ENCODE measurements around the gene PLA2G3.
A peak's percentile ranks its signal among the peaks of the same experiment; 100 is the strongest.
"Not testable (repeated sequence)": the region's sequence is repeated elsewhere in the genome, so short reads cannot be mapped to it uniquely, and the experiment has no call there.

PLA2G3 gene

GRCh38 chr22:31098632-31099110, 41.6 kb downstream of the PLA2G3 start:
- DNase-seq: no peak

- no peak for DNase-seq
Observed at GRCh38 chr22:31097941-31098631, 42.2 kb downstream of the PLA2G3 start.

- not testable (repeated sequence) for DNase-seq
Observed at GRCh38 chr22:31097539-31097938, 42.8 kb downstream of the PLA2G3 start.

GRCh38 chr22:31096657-31097279, 43.5 kb downstream of the PLA2G3 start:
- DNase-seq: no peak

GRCh38 chr22:31095637-31096249, 44.6 kb downstream of the PLA2G3 start:
- no peak for DNase-seq

GRCh38 chr22:31094741-31095140, 45.6 kb downstream of the PLA2G3 start:
- DNase-seq: no peak

- DNase-seq: no peak
Observed at GRCh38 chr22:31094021-31094551, 46.2 kb downstream of the PLA2G3 start.

- no peak for DNase-seq
Observed at GRCh38 chr22:31093086-31093850, 47.0 kb downstream of the PLA2G3 start.

- DNase-seq: no peak
Observed at GRCh38 chr22:31092161-31092560, 48.1 kb downstream of the PLA2G3 start.

GRCh38 chr22:31091106-31091975, 49.0 kb downstream of the PLA2G3 start:
- no peak for DNase-seq

GRCh38 chr22:31090217-31091085, 49.9 kb downstream of the PLA2G3 start:
- no peak for DNase-seq

GRCh38 chr22:31089160-31090100, 50.9 kb downstream of the PLA2G3 start:
- DNase-seq: peak; percentile 60

- DNase-seq: no peak
Observed at GRCh38 chr22:31088233-31088986, 51.9 kb downstream of the PLA2G3 start.

- no peak for DNase-seq
Observed at GRCh38 chr22:31087744-31088215, 52.5 kb downstream of the PLA2G3 start.

- no peak for DNase-seq
Observed at GRCh38 chr22:31086703-31087330, 53.5 kb downstream of the PLA2G3 start.

- DNase-seq: no peak
Observed at GRCh38 chr22:31085928-31086327, 54.4 kb downstream of the PLA2G3 start.

- DNase-seq: no peak
Observed at GRCh38 chr22:31085493-31085824, 54.8 kb downstream of the PLA2G3 start.

- peak; percentile 92 for DNase-seq
Observed at GRCh38 chr22:31084811-31085492, 55.4 kb downstream of the PLA2G3 start.
